Osteoblast (primary cell): ENCODE results near the gene PDIA4. TPM values are rescaled to one million over a fixed set of nuclear protein-coding genes. Genes with fewer than 3 reads are reported as not detected.

ENCODE experiments used
- DNase-seq: peaks from one replicate; pipeline ENCODE4 v3.0.0; 2011; ENCODE audit warnings: low spot score, mixed read lengths; ENCODE audit not compliant: insufficient read length; ENCODE audit errors: missing footprints
- H2AFZ ChIP-seq: 2 replicates; pipeline ENCODE4 v1.6.0; 2011; ENCODE audit warnings: mild to moderate bottlenecking, low read length
- H3K27ac ChIP-seq: 2 replicates; pipeline ENCODE4 v1.5.1; 2011; ENCODE audit warnings: mild to moderate bottlenecking, low read depth, low read length, moderate library complexity
- H3K27me3 ChIP-seq: 2 replicates; pipeline ENCODE4 v1.6.0; 2012; ENCODE audit warnings: mild to moderate bottlenecking, control low read depth, inconsistent platforms, low read length, moderate library complexity; ENCODE audit not compliant: insufficient read depth
- H3K36me3 ChIP-seq: 2 replicates; pipeline ENCODE4 v1.5.1; 2011; ENCODE audit warnings: mild to moderate bottlenecking, low read length, control low read depth, moderate library complexity; ENCODE audit not compliant: insufficient read depth
- H3K4me1 ChIP-seq: 2 replicates; pipeline ENCODE4 v1.5.1; 2011; ENCODE audit warnings: mild to moderate bottlenecking, low read length, control low read depth, moderate library complexity; ENCODE audit not compliant: insufficient read depth
- H3K4me2 ChIP-seq: 2 replicates; pipeline ENCODE4 v1.6.0; 2011; ENCODE audit warnings: mild to moderate bottlenecking, low read length; ENCODE audit not compliant: insufficient read depth
- H3K4me3 ChIP-seq: fragments of 200-600 bp; sonication (generic); 3 replicates; pipeline ENCODE4 v1.5.1; 2012; ENCODE audit warnings: mild to moderate bottlenecking, low read length, inconsistent platforms; ENCODE audit not compliant: insufficient read depth
- H3K79me2 ChIP-seq: 2 replicates; pipeline ENCODE4 v1.6.0; 2012; ENCODE audit warnings: mild to moderate bottlenecking, low read length, control low read depth, inconsistent platforms; ENCODE audit not compliant: insufficient read depth
- H3K9me3 ChIP-seq: 2 replicates; pipeline ENCODE4 v1.5.1; 2011; ENCODE audit warnings: low read depth, low read length, control low read depth
- H4K20me1 ChIP-seq: 2 replicates; pipeline ENCODE4 v1.6.0; 2012; ENCODE audit warnings: mild to moderate bottlenecking, low read length, control low read depth; ENCODE audit not compliant: insufficient read depth
- CTCF ChIP-seq: IDR thresholded peaks from 2 replicates; pipeline ENCODE4 v1.5.1; 2011; ENCODE audit warnings: mild to moderate bottlenecking, low read depth, low read length, moderate library complexity; ENCODE audit errors: extremely low read depth
- total RNA-seq: library from RNA; depleted of rRNA; stranded (reverse); fragments of >200 nt; gene quantifications from 2 replicates; pipeline ENCODE4 v1.2.3, GENCODE V29; 2012

PDIA4 gene
- total RNA-seq, 1 donor = 220 TPM

GRCh38 chr7:149001427-149002068, 26.8 kb downstream of the PDIA4 start:
- peaks cover 38% of the 10 kb centered on the region for H3K36me3 ChIP-seq

GRCh38 chr7:149000961-149001360, 27.3 kb downstream of the PDIA4 start:
- Histone ChIP-seq H3K27me3 (no peaks in the 10 kb centered on the region), H3K27ac (no peak overlapping the region), H3K79me2 (no peaks in the 10 kb centered on the region), H3K9me3 (no peaks in the 10 kb centered on the region), H4K20me1 (peaks cover 13% of the 10 kb centered on the region), H3K36me3 (peaks cover 34% of the 10 kb centered on the region), H2AFZ (no peak overlapping the region), H3K4me3 (no peak overlapping the region), H3K4me1 (peaks cover 8% of the 10 kb centered on the region), H3K4me2 (no peak overlapping the region)
- TF ChIP-seq CTCF = no peak
- peak; percentile 47 for DNase-seq

More at GRCh38 chr7:149001427-149002068, 26.8 kb downstream of the PDIA4 start:
- Histone ChIP-seq H2AFZ (no peak overlapping the region), H3K27ac (no peak overlapping the region), H4K20me1 (peaks cover 16% of the 10 kb centered on the region), H3K79me2 (no peaks in the 10 kb centered on the region), H3K4me1 (peaks cover 8% of the 10 kb centered on the region), H3K27me3 (no peaks in the 10 kb centered on the region), H3K4me2 (no peak overlapping the region), H3K9me3 (no peaks in the 10 kb centered on the region), H3K4me3 (no peak overlapping the region)
- DNase-seq = no peak
- no peak for TF ChIP-seq CTCF

GRCh38 chr7:148999192-148999591, 29.1 kb downstream of the PDIA4 start:
- peak; percentile 77 for DNase-seq
- Histone ChIP-seq H2AFZ (no peak overlapping the region), H3K27ac (no peak overlapping the region), H3K36me3 (peaks cover 19% of the 10 kb centered on the region), H3K9me3 (no peaks in the 10 kb centered on the region), H3K4me1 (no peaks in the 10 kb centered on the region), H3K4me2 (no peak overlapping the region), H4K20me1 (peaks cover 5% of the 10 kb centered on the region), H3K79me2 (no peaks in the 10 kb centered on the region), H3K27me3 (no peaks in the 10 kb centered on the region), H3K4me3 (no peak overlapping the region)
- no peak for TF ChIP-seq CTCF

GRCh38 chr7:148997497-148997896, 30.8 kb downstream of the PDIA4 start:
- no peaks in the 10 kb centered on the region for H3K79me2 ChIP-seq
- no peak for DNase-seq
- no peak overlapping the region for H3K27ac ChIP-seq
- TF ChIP-seq CTCF = no peak
- H2AFZ ChIP-seq = no peak overlapping the region
- H3K4me1 ChIP-seq = no peaks in the 10 kb centered on the region
- no peaks in the 10 kb centered on the region for H4K20me1 ChIP-seq
- no peaks in the 10 kb centered on the region for H3K9me3 ChIP-seq
- H3K4me2 ChIP-seq = no peak overlapping the region
- H3K27me3 ChIP-seq = no peaks in the 10 kb centered on the region
- H3K4me3 ChIP-seq = no peak overlapping the region
- peaks cover 5% of the 10 kb centered on the region for H3K36me3 ChIP-seq
